Measurements from ENCODE around the gene MYO1F. TPM values are rescaled to one million over a fixed set of nuclear protein-coding genes. Genes with fewer than 3 reads are reported as not detected.
"Not testable (repeated sequence)": the region's sequence is repeated elsewhere in the genome, so short reads cannot be mapped to it uniquely, and the experiment has no call there.

Gene MYO1F
- total RNA-seq, 2 donors from 2014 or later, result 5.4 to 12.1 TPM

DNA sequence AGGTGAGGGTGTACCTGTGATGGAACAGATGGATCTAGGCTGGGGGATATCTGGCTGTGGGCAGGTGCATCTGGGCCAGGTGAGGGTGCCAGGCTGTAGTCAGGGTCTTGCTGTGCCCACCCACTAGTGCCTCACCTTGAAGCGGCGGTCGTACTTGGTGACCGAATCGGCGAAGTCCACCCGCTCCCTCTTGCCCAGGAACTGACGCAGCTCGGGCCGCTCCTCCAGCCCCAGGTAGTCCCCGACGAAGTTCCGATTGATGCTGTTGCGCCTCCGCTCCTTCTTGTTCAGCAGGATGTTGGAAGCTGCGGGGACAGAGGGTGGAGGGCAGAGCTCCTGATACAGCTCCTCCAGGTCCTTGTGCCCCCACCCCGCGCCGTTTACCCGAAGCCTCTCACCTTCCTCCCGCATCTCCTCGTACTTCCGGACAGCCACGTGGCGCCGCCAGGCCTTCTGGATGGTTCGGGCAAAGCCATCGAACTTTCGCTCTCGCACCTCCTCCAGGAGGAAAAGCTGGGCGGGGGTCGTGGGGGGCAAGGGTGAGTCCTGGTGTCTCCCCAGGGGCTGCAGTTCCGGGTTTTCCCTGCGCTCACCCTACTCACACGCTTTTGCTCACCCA lies 47.1 kb downstream of the MYO1F start:
- intact Hi-C loops (cut with DNase I, micrococcal nuclease), result no loop called here
- DNase-seq, result no peak
- ATAC-seq, result no peak

DNA sequence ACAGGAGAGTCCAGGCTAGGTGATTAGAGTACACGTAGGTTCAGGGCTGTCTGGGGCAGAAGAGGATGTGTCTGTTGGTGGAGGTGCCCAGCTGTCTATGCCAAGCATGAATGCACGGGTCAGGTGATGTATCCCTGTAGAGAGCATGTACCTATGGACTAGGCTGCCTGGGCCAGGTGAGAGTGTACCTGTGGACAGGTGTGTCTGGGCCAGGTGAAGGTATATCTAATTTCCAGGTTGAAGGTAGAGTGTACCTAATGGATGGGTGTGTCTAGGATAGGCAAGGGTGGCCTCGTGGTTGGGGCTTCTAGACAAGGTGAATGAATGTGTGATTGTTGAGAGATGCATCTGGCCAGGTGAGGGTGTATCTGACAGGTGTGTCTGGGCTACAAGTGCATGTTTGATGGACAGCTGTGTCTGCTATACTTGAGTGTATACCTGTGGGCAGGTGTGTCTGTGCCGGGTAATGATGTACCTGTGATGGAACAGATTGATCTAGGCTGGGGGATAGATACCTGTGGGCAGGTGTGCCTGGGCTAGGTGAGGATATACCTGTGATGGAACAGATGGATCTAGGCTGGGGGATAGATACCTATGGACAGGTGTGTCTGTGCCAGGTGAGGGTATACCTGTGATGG lies 47.8 kb downstream of the MYO1F start:
- ATAC-seq (no peak), DNase-seq (no peak)
- intact Hi-C loops (cut with DNase I, micrococcal nuclease), result no loop called here

DNA sequence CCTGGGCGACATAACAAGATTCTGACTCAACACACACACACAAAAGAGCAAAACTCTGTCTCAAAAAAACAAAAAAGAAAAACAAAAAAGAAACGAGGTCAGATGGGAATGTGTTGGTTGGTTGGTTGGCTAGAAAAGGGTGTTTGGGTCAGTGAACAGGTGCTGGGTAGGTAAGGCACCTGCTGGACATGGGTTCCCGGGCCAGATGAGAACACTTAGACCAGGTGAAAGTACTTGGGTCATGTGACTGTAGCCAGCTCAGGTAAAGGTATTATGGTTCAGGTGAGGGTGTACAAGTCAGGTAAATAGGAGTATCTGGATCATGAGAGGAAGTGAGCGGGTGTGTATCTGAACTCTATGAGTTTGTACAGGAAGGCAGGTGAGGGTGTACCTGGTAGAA lies 48.7 kb downstream of the MYO1F start:
- DNase-seq (no peak), ATAC-seq (no peak)
- intact Hi-C loops (cut with DNase I, micrococcal nuclease), result no loop called here

DNA sequence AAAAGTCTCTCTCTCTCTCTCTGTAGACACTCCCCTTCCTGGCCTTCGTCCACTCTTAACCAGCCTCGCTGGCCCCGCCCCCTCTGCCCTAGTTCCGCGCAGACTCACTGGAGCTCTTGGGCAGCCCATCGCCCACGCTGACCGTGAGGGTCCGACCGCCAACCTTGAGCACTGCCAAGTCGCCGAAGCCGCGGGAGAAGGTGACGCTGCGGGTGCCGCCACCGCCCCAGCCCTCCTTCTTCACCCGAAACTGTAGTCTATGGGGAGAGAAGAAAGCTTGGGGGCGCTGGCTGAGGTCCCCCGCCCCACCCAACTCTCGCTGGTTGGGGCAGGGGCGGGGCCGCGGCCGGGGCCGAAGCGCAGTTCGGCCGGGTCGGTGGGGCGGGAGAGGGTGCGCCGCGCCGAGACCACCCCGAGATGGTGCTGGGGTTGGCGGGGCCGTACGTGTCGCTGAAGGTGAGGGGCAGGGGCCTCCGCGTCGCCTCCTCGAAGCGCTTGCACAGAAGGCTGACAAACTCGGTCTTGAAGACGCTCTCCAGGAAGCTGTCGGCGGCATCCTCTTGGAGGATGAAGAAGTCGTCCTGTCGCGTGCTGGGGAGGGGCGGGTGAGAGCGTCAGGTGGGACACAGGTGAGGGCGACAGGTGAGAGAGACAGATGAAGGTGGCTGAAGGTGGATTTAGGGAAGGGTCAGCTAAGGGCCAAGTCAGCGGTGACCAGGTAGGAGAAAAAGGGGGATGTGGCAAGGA lies 50.7 kb downstream of the MYO1F start:
- intact Hi-C loops (cut with DNase I, micrococcal nuclease), result no loop called here
- DNase-seq (peak; percentile 90 to 96), ATAC-seq (peak; percentile 71)

DNA sequence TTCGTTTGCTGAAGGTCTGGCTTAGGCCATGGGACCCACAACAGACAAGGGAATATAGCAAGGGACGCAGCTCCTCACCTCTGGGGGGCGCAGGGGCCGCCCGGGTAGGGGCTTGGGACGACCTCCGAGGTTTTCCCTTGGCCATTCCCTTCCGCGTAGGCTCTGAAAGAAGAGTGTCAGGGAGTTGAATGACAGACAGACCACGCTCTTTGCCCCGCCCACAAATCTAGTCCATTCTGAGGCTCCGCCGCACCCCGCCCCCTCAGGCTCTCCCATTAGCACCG lies 51.9 kb downstream of the MYO1F start:
- ATAC-seq, result no peak
- DNase-seq, result no peak
- intact Hi-C loops (cut with DNase I, micrococcal nuclease), result no loop called here

DNA sequence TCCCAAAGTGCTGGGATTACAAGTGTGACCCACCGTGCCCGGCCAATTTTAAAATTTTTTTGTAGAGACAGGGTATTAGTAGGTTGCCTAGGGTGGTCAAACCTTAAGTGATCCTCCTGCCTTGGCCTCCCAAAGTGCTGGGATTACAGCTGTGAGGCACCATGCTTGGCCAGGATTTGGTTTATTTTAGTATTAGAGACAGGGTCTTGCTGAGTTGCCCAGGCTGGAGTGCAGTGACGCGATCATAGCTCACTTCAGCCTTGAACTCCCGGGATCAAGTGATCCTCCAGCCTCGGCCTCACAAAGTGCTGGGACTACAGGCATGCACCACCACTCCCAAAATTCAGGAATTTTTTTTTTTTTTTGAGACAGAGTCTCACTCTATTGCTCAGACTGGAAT lies 57.9 kb downstream of the MYO1F start:
- no peak for ATAC-seq
- intact Hi-C loops (cut with DNase I, micrococcal nuclease), result no loop called here
- no peak for DNase-seq

DNA sequence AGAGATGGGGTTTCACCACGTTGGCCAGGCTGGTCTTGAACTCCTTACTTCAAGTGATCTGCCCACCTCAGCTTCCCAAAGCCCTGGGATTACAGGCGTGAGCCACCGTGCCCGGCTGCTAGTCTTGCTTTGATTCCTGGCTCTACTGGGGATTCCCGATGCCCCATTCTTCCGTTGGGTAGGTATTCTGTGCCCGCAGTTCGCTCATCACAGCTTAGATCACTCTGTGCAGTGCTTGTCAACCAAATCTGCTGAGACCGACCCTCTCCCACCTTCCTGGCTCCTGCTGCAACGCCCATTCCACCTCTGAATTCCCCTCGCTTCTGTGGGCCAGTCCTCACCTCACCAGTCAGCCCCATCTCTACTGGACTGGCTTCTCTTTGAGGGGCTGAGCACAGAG lies 58.7 kb downstream of the MYO1F start:
- no peak for ATAC-seq
- DNase-seq, result no peak
- intact Hi-C loops (cut with DNase I, micrococcal nuclease), result no loop called here

DNA sequence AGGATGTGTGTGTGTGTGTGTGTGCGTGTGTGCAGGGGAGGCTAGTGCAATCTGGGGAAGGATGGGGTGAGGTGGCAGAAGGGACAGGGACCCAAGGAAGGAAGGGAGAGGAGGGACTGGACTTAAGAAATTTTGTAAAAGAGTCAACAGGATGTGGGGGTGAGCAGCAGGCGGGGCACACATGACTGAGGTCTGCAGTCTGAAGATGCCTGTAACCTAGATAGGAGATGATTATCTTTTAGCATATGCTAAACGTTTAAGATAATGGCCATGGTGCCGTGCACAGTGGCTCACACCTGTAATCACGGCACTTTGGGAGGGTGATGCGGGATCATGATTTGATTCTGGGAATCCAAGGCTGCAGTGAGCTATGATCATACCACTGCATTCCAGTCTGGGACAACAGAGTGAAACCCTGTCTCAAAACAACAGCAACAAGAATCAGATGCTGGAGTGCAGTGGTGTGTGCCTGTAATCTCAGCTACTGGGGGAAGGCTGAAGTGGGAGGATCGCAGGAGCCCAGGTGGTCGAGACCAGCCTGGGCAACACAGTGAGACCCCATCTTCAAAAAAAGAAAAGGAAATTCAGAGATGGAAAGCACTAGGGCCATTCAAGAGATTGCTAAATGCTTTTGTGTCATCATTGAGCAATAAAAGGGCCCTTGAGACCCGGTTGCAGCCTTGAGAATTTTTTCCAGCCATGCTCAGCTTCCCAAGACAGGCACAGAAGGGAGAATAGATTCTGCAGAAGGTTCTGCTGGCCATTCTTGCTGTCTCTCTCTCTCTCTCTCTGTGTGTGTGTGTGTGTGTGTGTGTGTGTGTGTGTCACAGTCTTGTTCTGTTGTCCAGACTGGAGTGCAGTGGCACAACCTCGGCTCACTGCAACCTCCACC lies 59.4 kb downstream of the MYO1F start:
- ATAC-seq (no peak), DNase-seq (no peak)
- intact Hi-C loops (cut with DNase I, micrococcal nuclease), result no loop called here

DNA sequence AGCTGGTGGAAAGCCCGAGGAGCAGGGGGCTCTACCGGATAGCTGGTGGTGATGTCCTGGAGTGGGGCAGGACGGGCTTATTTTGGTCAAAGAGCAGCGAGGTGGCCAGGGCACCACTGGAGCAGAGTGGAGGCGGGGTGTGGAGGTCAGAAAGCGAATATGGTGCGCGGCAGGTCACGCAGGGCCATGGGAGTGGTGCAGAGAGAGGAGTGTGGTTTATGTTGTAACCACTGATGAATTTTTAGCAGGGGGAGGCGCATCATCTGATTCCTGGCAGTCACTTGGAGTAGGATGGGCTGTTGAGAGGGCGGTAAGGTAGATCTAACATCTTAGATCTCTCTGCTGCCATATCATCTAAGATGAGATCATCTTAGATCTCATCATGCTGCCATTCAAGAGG lies 61.9 kb downstream of the MYO1F start:
- intact Hi-C loops (cut with DNase I, micrococcal nuclease), result no loop called here
- ATAC-seq, result no peak
- DNase-seq, result no peak

DNA sequence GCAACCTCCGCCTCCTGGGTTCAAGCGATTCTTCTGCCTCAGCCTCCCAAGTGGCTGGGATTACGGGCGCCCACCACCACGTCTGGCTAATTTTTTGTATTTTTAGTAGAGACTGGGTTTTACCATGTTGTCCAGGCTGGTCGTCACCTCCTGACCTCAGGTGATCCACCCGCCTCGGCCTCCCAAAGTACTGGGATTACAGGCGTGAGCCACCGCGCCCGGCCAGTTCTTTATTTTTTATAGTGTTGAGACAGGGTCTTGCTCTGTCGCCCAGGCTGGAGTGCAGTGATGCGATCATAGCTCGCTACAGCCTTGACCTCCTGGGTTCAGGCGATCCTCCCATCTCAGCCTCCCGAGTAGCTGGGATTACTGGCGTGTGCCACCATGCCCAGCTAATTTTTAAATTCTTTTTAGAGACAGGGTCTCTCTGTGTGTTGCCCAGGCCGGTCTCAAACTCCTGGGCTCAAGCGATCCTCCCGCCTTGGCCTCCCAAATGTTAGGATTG lies 62.7 kb downstream of the MYO1F start:
- DNase-seq, result peak in 1 of 2 donors; percentile 29
- intact Hi-C loops (cut with DNase I, micrococcal nuclease), result not testable (repeated sequence)

DNA sequence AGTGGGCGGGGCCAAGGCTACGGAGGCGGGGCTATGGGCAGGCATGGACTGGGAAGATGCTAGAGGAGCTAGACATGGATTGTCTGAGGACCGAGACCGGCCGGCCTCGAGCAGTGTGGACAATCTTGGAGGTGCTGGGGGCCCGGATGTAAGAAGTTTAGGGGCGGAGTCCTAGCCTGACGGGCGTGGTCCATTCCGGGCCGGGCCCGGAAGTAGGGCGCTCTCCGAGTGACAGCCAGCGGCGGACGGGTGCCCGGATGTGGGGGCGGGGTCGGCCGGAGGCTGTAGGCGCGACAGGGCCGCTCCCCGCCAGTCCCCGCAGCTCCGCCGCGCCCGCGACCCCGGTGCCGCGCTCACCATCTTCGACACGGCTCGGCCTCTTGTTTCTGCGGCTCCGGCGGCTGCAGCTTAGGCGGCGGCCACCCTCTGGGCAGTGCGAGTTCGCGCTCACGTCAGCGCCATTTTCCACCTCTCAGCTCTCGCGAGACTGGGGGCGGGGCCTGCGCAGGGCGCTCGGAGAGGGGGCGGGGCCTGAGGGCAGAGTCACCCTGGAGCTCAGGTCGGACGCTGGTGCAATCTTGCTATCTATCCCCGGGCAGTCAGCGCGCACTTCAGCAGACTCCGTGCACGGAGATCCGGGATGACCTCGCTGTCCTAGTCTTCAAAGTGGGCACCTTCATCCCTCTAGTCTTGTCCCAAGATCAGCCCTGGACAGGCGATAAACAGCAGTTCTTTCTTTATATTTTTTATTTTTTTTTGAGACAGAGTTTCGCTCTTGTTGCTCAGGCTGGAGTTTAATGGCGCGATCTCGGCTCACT lies 63.3 kb downstream of the MYO1F start, which contains the start of gene ZNF414:
Gene ZNF414, minus strand, starts transcription at position 481 of the 818 bp plus-strand sequence. Its CDS starts 121 bp downstream, at position 360.
- intact Hi-C loops (cut with DNase I, micrococcal nuclease), result no loop called here
- DNase-seq (peak; percentile 97 to 99), ATAC-seq (peak; percentile 87)

More for the DNA sequence above, 62.7 kb downstream of the MYO1F start:
- not testable (repeated sequence) for ATAC-seq

DNA sequence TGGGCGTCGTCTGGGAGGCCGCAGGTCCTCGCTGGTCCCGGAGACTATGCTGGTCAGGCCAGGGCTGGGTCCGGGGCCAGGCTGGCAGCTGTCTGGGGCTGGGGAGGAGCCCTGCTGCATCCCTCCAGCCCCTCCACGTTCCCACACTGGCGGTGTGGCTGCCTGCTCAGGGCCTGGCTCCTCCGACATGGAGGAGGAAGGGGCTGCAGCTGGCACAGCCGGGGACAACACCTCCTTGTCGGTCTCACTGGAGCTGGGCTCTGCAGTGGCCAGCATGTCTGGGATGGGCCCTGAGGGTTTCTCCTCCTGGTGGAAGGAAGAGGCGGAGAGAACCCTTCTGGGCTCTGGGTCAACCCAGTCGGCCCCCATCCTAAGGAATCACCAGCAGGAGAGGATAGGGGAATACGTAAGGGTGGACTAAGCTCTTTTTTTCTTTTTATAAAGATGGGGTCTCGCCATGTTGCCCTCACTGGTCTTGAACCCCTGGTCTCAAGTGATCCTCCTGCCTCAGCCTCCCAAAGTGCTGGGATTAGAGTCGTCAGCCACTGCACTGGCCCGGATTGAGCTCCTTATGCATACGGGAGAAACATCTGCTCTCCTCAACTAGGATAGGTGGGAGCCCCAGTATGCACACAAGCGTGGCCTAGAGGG lies 64.1 kb downstream of the MYO1F start:
- ATAC-seq (no peak), DNase-seq (peak in 1 of 2 donors; percentile 29)
- intact Hi-C loops (cut with DNase I, micrococcal nuclease), result no loop called here

DNA sequence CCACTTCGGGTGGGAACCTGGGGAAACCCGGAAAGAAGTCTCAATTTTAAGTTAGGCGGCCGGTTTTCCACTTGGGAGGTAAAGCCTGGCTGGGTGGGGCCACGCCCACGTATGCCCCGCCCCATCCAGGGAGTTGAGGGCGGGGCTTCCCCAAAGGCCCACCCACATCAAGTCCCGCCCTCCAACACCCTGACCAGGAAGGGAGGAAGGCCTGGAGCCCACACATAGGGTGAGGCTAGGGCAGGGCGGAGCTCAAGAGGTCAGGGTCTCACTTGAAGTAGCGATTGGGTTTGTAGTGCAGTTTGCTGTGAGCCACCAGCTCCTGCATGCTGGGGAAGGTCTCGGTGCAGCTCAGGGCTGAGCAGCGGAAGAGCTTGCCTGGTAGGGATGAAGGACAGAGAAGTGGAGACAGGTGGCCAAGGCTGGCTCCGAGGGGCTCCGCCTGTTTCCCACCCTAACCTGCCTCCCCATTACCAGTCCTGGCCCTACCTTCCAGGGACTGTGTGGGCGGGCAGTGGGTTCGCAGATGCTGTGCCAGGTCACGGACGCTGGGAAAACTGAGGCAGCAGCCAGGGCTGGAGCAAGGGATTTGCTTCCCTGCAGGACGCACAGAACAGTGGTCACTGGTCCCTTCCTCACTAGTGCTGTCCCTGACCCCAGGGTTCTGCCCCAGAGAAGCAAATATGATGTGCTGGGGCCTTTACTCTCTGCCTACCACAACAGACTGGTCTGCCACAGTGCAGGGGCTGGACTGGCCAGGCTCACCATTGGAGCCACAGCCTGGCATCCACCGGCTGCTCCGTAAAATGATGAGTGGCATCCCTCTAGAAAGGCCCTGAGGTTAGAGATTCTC lies 64.9 kb downstream of the MYO1F start:
- intact Hi-C loops (cut with DNase I, micrococcal nuclease), result no loop called here
- DNase-seq, result peak; percentile 51 to 67
- peak; percentile 57 for ATAC-seq

DNA sequence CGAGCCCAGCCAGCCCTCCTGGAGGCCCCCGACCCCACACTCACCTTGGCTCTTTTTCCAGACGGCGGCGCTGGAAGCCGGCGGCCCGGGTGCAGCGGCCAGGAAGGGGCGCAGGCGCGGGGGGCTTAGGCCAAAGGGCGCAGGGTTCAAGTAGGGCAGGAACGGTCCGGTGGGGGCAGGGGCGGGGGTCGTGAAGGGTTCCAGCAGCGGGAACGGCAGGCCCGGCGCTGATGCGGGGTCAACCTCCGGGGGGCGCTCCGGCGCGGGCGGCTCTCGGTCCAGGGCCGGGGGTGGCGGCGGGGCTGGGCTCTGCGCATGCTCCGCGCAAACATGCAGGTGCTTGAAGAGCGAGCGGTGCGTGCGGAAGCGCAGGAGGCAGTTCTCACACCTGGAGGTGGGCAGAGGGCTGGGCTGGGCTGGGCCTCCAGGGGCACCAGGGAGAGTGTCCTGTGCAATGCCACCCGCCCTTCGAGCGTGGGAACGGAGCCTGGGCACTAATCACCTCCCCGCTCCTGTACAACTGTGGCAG lies 65.6 kb downstream of the MYO1F start:
- DNase-seq (peak; percentile 37 to 53), ATAC-seq (peak; percentile 29)
- intact Hi-C loops (cut with DNase I, micrococcal nuclease), result no loop called here

DNA sequence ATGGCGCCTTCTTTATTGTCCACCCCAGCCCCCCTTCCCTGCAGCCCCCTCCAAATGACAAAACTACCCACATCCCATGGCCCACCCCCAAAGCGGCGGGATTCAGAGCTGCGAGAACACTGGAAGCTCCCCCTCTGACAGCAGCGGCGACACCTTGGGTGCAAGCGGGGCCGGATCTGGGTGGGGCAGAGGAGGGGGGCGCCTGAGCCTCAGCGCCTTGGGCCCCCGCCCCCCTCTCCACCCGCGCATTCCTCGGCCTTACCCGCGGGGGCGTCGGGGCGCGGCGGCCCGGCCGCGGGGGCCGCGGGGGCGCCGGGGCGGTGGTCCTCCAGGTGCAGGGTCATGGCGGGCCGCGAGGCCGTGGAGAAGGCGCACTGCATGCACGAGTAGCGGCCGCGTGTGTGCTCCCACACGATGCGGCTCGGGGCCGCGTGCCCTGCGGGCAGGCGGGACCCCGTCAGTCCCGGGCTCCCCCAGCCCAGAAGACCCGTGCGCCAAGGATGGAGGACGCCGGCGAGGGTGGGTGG lies 66.6 kb downstream of the MYO1F start:
- no peak for ATAC-seq
- intact Hi-C loops (cut with DNase I, micrococcal nuclease), result no loop called here

DNA sequence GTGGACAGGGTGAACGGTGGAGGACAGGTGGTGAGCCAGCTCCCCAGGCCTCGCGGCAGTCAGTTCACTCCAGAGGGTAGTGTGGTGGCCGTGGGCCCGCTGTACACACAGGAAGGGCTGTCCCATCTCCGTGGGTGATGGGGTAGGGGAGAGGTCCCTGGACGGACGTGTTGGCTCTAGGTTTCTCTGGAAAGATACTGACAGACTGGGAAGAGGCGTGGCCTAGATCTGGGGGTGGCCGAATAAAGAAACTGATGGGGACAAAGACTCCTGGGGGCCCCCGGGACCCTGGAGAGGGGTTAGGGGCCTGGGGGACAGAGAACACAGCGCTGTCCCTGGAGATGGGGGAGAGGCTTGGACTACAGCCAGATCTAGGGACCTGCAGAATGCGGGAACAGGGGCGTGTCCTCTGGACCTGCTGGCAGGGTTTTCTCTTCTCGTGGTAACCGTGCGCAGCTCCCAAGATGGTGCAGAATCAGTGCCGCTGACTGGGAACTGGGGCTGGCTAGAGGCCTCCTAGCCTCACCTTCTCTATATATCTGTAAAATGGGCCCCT lies 70.8 kb downstream of the MYO1F start:
- intact Hi-C loops (cut with DNase I, micrococcal nuclease), result loop anchor here in 1 of 2 donors (5.0 kb wide), 1 partner anchor 154 kb away; no protein-coding TSS in a partner anchor
- DNase-seq (no peak), ATAC-seq (peak; percentile 50)

More for the DNA sequence above, 66.6 kb downstream of the MYO1F start:
- no peak for DNase-seq
